ENCODE measurements around the gene EXPH5. TPM values are rescaled to one million over a fixed set of nuclear protein-coding genes. Genes with fewer than 3 reads are reported as not detected.

Gene EXPH5
- total RNA-seq, 1 experiment from 2014 or later = 13.5 TPM

DNA sequence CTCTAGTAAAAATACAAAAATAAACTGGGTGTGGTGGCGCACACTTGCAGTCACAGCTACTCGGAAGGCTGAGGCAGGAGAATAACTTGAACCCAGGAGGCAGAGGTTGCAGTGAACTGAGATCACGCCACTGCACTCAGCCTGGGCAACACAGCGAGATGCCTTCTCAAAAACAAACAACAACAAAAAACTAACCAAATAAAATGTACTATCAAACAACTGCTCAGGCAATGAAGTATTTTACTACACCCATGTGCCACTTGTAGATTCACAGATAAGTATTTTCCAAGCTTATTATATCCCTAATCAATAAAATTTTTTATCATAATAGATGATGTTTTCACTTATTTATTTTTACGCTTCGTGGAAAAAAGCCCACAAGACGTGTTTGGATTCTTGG is 127.2 kb downstream of the EXPH5 start:
- DNase-seq (no peak), ATAC-seq (no peak)
- Histone ChIP-seq H3K27me3 (ENCODE audit: low read length) (no peaks in the 10 kb centered on the region), H3K9ac (ENCODE audit: low read length) (peak overlapping the region; percentile 85), H3K27ac (ENCODE audit: low read length) (peak overlapping the region; percentile 86), H3F3A (ENCODE audit: low read length, unreplicated experiment) (peaks cover 4% of the 10 kb centered on the region), H2AFZ (ENCODE audit: low read length) (peak overlapping the region; percentile 80), H3K79me2 (ENCODE audit: low read length) (no peaks in the 10 kb centered on the region), H3K9me3 (ENCODE audit: low read length) (no peaks in the 10 kb centered on the region), H3K36me3 (ENCODE audit: low read depth, low read length) (no peaks in the 10 kb centered on the region), H3K4me3 (ENCODE audit: low read length) (peak overlapping the region; percentile 74), H3K9me2 (replicated peaks; ENCODE audit: low read length) (no peaks in the 10 kb centered on the region), H3K4me2 (ENCODE audit: low read length) (peak overlapping the region; percentile 85), H3K4me1 (ENCODE audit: insufficient read depth, low read length) (peaks cover 6% of the 10 kb centered on the region; the same call in 1 of the 2 replicates), H4K20me1 (ENCODE audit: low read length) (no peaks in the 10 kb centered on the region)
- TF ChIP-seq, protein P1, sequence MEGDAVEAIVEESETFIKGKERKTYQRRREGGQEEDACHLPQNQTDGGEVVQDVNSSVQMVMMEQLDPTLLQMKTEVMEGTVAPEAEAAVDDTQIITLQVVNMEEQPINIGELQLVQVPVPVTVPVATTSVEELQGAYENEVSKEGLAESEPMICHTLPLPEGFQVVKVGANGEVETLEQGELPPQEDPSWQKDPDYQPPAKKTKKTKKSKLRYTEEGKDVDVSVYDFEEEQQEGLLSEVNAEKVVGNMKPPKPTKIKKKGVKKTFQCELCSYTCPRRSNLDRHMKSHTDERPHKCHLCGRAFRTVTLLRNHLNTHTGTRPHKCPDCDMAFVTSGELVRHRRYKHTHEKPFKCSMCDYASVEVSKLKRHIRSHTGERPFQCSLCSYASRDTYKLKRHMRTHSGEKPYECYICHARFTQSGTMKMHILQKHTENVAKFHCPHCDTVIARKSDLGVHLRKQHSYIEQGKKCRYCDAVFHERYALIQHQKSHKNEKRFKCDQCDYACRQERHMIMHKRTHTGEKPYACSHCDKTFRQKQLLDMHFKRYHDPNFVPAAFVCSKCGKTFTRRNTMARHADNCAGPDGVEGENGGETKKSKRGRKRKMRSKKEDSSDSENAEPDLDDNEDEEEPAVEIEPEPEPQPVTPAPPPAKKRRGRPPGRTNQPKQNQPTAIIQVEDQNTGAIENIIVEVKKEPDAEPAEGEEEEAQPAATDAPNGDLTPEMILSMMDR (conservative IDR thresholded peaks at IDR 0.05; ENCODE audit: low read depth, low read length) = no peak
- TF ChIP-seq EZH2 (IDR thresholded peaks at IDR 0.05; ENCODE audit: low read length, unreplicated experiment) (no peak), EZH2phosphoT487 (IDR thresholded peaks at IDR 0.05; ENCODE audit: borderline replicate concordance, low read length) (no peak)
- BruUV-seq (replicated peaks) = no TSS peak
- intact Hi-C loops (cut with micrococcal nuclease) = loop anchor here (5.0 to 10.0 kb wide), 2 partner anchors 122 to 349 kb away; no protein-coding TSS in a partner anchor
- CTCF ChIA-PET = no interaction called here
- POLR2A ChIA-PET (ENCODE audit: unreplicated experiment) = no interaction called here

Other genes starting within 250 kb of the EXPH5 start
- gene C11orf65, start 126.2 kb downstream of the EXPH5 start, total RNA-seq (2014; rRNA removed) = 0.62 and 2.7 TPM in 2 replicates
- gene POGLUT3, start 95.4 kb downstream of the EXPH5 start, total RNA-seq (2014; rRNA removed) = 20.8 and 36.2 TPM in 2 replicates
- gene DDX10, start 71.3 kb upstream of the EXPH5 start, total RNA-seq (2014; rRNA removed) = 55.2 and 73.0 TPM in 2 replicates